ENCODE measurements around the gene HSPG2. TPM values are rescaled to one million over a fixed set of nuclear protein-coding genes. Genes with fewer than 3 reads are reported as not detected.
"Not testable (repeated sequence)": the region's sequence is repeated elsewhere in the genome, so short reads cannot be mapped to it uniquely, and the experiment has no call there.

Gene HSPG2
- total and polyA plus RNA-seq, 2 of the 13 experiments (the other 11 are each of a cell fraction or from before 2014, with no cell fraction given), result 9.1 to 13.1 TPM

DNA sequence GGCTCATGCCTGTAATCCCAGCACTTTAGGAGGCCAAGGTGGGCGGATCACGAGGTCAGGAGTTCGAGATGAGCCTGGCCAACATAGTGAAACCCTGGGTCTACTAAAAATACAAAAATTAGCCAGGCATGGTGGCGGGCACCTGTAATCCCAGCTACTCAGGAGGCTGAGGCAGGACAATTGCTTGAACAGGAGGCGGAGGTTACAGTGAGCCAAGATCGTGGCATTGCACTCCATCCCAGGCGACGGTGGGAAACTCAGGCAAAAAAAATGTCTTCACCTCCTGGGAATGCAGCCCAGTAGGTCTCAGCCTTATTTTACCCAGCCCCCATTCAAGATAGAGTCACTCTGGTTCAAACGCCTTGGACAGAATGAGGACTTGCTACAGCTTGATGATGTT lies 151.3 kb downstream of the HSPG2 start:
- H3K4me2 ChIP-seq (ENCODE audit: low read depth, low read length); H3K9me3 ChIP-seq (ENCODE audit: low read length); H3K9ac ChIP-seq (ENCODE audit: insufficient read depth, low read depth, low read length); in situ Hi-C loops (cut with HindIII; ENCODE audit: extremely low pct_ligation_motif_present, low pct_unique_long_range_greater_than_20kb); ATAC-seq; FAIRE-seq; DNase-seq (ENCODE audit: low spot score); H3K36me3 ChIP-seq (replicated peaks in 1 of 2; ENCODE audit: control insufficient read depth in 1 of 2, insufficient read depth in 2 of 2, low read length in 2 of 2); POLR2A ChIA-PET; BruUV-seq (replicated peaks); CTCF ChIA-PET (ENCODE audit: low intra/inter-chr PET ratio, low total read pairs); H4K20me1 ChIP-seq (ENCODE audit: insufficient read depth, low read length); H3K4me3 ChIP-seq (replicated peaks in 1 of 3; ENCODE audit: insufficient read depth in 1 of 3, low read depth in 2 of 3, low read length in 3 of 3); intact Hi-C loops (cut with micrococcal nuclease; ENCODE audit: unreplicated experiment); H2AFZ ChIP-seq (ENCODE audit: low read length); H3K27me3 ChIP-seq (ENCODE audit: control insufficient read depth in 1 of 2, insufficient read depth in 2 of 2, low read length in 2 of 2); H3K27ac ChIP-seq (ENCODE audit: extremely low read length, insufficient read depth, low read length): not testable (repeated sequence)
- 80% methylated on average over 5 of the region's 9 CpGs for WGBS (ENCODE audit: low lambda C conversion rate)
- peaks cover 44% of the 10 kb centered on the region for H3K4me1 ChIP-seq (ENCODE audit: insufficient read depth, low read length)
- H3K79me2 ChIP-seq (ENCODE audit: insufficient read depth, low read length), result peaks cover 17% of the 10 kb centered on the region

DNA sequence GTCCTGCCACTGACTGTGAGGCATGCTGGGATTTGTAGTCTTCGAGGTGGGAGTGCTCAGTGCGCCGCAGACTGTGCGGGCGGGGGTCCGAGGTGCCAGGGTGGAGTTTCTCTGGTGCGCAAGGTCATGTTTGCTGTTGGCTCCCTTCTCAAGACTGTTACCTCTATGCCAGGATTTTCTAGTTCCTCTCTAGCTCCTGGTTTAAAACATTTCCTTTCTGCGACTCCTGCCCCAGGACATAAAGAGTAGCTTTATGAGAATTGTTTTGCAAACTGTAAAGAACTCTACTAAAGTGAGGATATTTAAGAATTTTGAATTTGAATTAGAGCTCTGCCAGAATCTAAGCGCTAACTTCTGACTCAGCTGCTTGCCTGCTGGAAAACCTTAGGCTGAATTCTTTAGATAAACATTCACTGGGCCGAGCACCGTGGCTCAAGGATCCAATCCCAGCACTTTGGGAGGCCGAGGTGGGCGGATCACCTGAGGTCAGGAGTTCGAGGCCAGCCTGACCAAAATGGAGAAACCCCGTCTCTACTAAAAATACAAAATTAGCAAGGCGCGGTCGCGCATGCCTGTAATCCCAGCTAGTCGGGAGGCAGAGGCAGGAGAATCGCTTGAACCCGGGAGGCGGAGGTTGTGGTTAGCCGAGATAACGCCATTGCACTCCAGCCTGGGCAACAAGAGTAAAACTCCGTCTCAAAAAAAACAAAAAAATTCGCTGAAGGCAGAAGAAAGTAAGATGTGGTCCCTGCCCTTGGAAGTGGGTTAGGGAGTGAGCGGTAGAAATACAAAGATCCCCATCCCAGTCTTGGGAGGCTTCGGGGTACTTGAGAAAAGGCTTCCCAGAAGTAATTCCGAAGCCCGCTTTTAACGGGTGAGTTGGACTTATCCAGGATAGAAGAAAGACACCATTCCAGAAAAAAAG lies 153.2 kb downstream of the HSPG2 start:
- Histone ChIP-seq H3K27ac (ENCODE audit: extremely low read length, insufficient read depth, low read length) (peak overlapping the region; percentile 99), H3K9me3 (ENCODE audit: low read length) (no peaks in the 10 kb centered on the region), H3K27me3 (ENCODE audit: control insufficient read depth in 1 of 2, insufficient read depth in 2 of 2, low read length in 2 of 2) (no peaks in the 10 kb centered on the region; a peak in 1 of 5 replicates), H2AFZ (ENCODE audit: low read length) (no peak overlapping the region), H3K9ac (ENCODE audit: insufficient read depth, low read depth, low read length) (peak overlapping the region; percentile 99), H3K4me2 (ENCODE audit: low read depth, low read length) (peak overlapping the region; percentile 88), H3K4me3 (replicated peaks in 1 of 3; ENCODE audit: insufficient read depth in 1 of 3, low read depth in 2 of 3, low read length in 3 of 3) (peak overlapping the region; percentile 72 to 97 (median 80)), H3K79me2 (ENCODE audit: insufficient read depth, low read length) (peaks cover 33% of the 10 kb centered on the region), H4K20me1 (ENCODE audit: insufficient read depth, low read length) (peaks cover 6% of the 10 kb centered on the region; the same call in 1 of the 2 replicates), H3K4me1 (ENCODE audit: insufficient read depth, low read length) (peaks cover 41% of the 10 kb centered on the region), H3K36me3 (replicated peaks in 1 of 2; ENCODE audit: control insufficient read depth in 1 of 2, insufficient read depth in 2 of 2, low read length in 2 of 2) (no peaks in the 10 kb centered on the region)
- POLR2A ChIA-PET, result interaction anchor here (0.9 to 1.2 kb wide), 2 partner anchors 77 to 268 kb away, joined by 3 read pairs; partner anchors contain the start of gene CDC42
- DNase-seq (ENCODE audit: low spot score), result peak; percentile 97
- intact Hi-C loops (cut with micrococcal nuclease; ENCODE audit: unreplicated experiment) (loop anchor here (5.0 kb wide), 1 partner anchor 552 kb away; no protein-coding TSS in a partner anchor), in situ Hi-C loops (cut with HindIII; ENCODE audit: extremely low pct_ligation_motif_present, low pct_unique_long_range_greater_than_20kb) (no loop called here)
- peak; percentile 99 for FAIRE-seq
- BruUV-seq (replicated peaks), result no TSS peak
- WGBS (ENCODE audit: low lambda C conversion rate), result 53% methylated on average over 20 of the region's 32 CpGs
- peak; percentile 93 for ATAC-seq
- CTCF ChIA-PET (ENCODE audit: low intra/inter-chr PET ratio, low total read pairs), result no interaction called here
- TF ChIP-seq RBM22 (optimal IDR thresholded peaks at IDR 0.05; ENCODE audit: low read length) (no peak), LCORL (IDR thresholded peaks at IDR 0.05) (no peak), LCORL (CRISPR knock-in tag; IDR thresholded peaks at IDR 0.05) (peak; percentile 76), CC2D1A (CRISPR knock-in tag; IDR thresholded peaks at IDR 0.05) (no peak), MEF2D (CRISPR knock-in tag; IDR thresholded peaks at IDR 0.05) (no peak), XRCC5 (optimal IDR thresholded peaks at IDR 0.05; ENCODE audit: low read length) (peak; percentile 73), ZSCAN25 (CRISPR knock-in tag; IDR thresholded peaks at IDR 0.05) (no peak), SMAD9 (CRISPR knock-in tag; IDR thresholded peaks at IDR 0.05) (no peak), MEIS1 (CRISPR knock-in tag; IDR thresholded peaks at IDR 0.05; ENCODE audit: borderline replicate concordance) (no peak), ZNF879 (CRISPR knock-in tag; IDR thresholded peaks at IDR 0.05) (no peak), KLF6 (CRISPR knock-in tag; IDR thresholded peaks at IDR 0.05) (no peak), KLF15 (CRISPR knock-in tag; IDR thresholded peaks at IDR 0.05; ENCODE audit: borderline replicate concordance) (no peak)
- TF ChIP-seq, protein P1, sequence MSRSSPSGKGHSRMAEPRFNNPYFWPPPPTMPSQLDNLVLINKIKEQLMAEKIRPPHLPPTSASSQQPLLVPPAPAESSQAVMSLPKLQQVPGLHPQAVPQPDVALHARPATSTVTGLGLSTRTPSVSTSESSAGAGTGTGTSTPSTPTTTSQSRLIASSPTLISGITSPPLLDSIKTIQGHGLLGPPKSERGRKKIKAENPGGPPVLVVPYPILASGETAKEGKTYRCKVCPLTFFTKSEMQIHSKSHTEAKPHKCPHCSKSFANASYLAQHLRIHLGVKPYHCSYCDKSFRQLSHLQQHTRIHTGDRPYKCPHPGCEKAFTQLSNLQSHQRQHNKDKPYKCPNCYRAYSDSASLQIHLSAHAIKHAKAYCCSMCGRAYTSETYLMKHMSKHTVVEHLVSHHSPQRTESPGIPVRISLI (CRISPR knock-in tag; IDR thresholded peaks at IDR 0.05; ENCODE audit: borderline replicate concordance), result no peak
- TF ChIP-seq, protein P2, sequence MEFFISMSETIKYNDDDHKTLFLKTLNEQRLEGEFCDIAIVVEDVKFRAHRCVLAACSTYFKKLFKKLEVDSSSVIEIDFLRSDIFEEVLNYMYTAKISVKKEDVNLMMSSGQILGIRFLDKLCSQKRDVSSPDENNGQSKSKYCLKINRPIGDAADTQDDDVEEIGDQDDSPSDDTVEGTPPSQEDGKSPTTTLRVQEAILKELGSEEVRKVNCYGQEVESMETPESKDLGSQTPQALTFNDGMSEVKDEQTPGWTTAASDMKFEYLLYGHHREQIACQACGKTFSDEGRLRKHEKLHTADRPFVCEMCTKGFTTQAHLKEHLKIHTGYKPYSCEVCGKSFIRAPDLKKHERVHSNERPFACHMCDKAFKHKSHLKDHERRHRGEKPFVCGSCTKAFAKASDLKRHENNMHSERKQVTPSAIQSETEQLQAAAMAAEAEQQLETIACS (CRISPR knock-in tag; IDR thresholded peaks at IDR 0.05), result no peak
